Measurements from ENCODE around the gene TGM2.

TGM2 gene

DNA sequence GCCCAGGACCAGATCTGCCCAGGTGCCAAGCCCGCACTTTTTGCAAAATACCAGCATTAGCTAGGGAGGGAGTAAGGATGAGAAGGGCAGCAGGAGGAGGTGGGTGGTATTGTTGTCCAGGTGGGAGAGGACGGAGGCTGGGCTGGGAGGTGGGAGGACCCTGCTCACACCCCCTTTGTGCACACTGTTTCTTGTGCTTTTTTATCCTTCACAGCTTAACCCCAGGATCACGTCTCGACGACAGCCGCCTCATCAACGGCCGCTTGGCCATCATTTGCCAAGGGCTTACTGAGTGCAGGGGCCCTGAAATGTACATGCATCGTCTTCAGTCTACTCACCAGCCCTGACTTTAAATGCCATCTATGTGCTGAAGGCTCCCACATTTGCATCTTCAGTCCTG, 12.1 kb upstream of the TGM2 start:
- DNase-seq (ENCODE audit: low spot score): no peak

DNA sequence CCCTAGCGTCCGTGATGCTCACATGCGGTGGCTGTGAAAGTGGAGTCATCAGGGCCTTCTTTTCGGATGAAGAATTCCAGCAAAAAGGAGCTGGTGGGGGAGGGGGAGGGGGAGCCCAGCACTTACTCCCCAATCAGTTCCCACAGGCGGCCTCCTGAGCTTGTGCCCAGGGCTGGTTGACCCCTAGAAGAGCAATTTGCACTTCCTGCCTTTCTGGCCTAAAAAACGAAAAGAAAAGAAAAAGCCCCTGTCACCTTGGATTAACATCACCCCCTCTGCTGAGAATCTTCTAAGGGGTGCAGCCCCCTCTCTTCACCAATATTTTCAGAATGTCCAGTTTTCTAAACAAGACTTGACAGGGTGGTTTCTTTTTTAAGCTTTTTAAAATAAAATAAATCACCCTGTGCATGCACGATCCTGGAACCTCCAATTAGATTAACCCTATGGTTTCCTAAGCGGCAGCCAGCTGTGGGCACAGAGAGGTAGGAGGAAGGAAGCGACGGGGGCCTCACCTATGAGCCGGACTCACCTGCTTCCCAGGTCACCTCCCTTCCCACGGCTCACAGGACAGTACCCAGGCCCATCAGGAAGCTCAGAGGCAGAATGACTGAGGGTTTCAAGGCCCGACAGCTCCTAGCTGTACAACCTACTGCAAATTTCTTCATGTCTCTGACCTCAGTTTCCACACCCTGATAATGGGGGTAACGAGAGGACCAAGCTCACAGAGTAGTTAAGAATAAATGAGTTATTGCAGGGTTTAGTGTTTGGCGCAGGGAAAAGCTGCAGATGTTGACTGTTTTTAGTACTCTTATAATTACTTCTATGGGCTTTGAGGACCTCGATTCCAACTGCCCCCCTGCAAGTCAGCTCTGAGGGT, 10.5 kb upstream of the TGM2 start:
- peak; percentile 60 for DNase-seq (ENCODE audit: low spot score)

DNA sequence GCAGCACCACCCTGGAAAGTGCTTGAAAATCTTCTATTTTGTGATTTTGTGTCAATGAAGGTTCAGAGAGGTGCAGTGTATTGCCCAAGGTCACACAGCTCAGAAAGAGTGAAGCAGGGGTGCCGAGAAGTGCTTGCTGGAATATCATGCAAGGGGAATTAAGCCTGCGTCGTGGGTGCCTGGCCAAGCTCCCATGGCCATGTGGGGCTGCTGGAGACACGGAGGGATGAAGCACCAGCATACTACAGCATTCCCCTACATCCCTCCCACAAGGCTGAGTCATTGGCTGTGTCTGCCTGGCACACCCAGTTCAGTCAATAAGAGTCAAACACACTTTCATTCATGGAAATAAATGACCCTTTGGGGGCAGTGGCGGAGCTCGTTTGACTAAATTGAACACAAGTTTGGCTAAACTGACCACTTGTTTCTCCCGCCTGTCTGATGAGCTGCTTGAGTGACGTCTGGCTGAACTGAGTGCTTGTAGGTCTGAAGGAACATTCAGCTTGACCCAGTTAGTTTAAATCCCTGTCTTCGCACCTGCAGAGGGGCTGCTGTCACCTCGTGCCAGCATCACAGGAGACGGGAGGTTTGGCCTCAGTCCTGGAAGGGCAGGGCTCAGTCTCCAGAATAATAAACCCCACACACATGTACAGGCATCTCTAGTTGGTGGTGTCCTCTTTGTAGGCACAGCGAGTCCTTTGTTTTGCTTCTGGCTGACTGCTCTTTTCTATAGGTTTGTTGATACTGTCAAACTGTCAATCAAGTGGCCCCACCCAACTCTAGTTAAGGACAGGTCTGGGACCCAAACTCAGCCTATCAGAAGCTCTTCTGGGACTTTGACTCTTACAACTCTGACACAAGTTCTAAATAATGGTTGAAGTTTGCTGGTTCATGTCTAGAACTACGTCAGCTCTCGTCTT, 8.4 kb upstream of the TGM2 start:
- DNase-seq (ENCODE audit: low spot score): no peak

DNA sequence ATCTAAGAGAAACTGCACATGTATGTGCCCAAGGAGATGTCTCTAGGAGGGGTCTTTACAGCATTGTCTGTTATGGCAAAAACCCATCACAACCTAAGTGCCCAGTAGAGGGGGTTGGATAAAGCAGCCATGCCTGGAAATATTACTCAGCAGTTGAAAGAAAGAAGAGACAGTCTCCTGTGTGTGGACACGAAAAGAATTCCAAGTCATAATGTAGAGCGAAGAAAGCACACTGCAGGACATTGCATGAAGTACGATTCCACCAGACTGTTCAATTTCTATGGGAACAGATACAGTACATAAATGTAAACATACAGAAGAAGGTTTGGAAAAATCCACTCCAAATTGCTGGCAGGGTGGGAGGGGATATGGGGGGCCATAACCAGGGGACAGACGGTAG, 7.3 kb upstream of the TGM2 start:
- no peak for DNase-seq (ENCODE audit: low spot score)

DNA sequence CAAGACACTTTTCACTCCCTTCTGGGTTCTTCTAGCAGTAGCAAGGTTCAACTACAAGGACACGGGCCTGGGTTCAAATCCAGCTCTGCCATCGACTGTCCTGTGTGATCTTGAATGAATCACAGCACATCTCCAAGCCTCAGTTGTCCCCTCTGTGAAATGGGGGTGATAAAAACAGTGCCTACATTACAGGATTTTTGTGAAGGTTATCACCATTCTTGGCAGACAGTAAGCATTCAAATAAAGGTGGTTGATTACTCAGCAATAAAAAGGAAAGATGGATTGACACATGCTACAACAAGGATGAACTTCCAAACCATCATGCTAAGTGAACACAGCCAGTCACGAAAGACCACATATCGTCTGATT, 6.6 kb upstream of the TGM2 start:
- DNase-seq (ENCODE audit: low spot score): no peak

DNA sequence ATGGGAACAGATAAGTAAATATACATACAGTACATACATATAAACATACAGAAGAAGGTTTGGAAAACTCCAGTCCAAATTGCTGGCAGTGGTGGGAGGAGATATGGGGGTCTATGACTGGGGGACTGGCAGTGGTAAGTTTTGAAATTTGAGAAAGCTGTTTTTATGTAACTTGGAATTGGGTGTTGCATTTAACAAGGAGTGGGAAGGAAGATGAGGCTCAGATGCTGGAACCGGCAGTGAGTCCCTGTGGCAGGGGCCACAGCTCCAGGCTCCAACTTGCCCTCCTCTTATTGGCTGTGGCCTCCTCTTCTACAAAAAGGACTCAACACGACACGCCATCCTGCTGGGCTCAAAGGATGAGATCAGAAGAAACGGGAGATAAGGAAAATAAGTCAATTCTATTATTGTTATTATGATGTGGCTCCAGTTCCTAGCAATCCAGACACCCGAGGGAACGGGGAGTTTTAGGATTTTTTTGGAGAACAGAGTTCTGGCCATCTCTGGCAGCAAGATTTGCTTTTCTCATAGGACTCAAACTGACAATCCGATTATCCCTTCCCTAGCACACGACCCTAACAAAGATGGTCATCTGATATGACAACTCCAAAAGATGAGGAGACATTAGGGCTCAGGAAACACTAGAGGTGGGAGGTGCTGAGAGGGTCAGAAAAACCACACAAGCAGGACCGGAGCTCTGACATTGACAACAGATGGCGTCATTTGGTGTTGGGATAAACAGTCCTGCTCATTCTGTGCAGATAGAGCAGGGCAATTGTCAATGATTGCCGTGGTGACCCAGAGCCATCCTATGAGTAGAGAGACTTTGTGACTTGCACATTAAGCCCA, 6.0 kb upstream of the TGM2 start:
- DNase-seq (ENCODE audit: low spot score): no peak

DNA sequence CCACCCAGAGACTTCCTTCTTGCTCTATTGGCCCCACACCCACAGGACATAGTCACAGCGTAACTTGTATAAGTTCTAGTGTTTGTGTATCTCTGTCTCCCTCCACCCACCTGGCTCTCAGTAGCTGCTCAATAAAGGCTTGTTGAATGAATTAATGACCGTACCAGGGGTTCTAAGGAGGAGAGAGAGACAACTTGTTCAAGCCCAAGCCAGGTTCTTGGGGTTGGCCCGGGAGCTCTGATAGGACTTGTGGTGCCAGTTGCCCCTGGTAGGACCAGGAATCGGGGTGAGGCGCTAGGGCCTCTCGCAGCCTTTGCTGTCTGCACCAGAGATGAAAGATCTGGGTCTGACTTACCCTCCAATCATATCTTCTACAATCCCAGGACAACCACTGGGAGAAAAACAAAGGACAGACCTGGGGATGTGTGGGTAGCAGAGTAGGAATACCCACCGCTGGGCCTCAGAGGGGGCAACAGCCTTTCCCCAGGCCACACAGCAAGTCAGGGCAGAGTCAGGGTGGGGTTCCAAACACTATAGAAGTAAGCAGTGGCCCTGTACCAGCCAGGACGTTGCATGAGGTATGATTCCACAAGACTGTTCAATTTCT, 5.3 kb upstream of the TGM2 start:
- DNase-seq (ENCODE audit: low spot score): no peak

DNA sequence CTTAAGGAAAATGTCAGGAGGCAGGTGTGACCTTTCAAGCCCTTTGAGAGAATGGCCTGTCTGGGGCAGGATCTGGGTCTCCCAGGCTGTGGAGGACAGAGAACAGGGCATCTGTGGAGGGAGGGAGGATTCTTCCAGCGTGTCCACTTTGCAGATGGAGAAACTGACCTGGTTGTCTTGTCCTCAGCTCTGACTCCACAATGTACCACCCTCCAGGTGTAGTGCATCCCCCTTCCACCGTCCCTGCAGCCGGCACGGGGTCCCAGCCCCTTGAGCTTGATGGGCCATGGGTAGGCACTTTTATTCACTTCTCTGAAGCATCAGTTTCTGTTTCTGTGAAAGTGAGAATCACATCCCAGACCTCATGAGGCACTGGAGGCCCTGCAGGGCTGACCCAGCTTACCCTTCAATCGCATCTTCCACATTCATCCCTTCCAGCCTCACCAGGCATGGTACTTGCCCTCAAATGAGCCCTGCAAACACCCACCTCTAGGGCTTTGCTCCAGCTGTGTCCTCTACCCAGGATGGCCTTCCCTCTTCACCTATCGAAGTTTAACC, 4.6 kb upstream of the TGM2 start:
- DNase-seq (ENCODE audit: low spot score): no peak

DNA sequence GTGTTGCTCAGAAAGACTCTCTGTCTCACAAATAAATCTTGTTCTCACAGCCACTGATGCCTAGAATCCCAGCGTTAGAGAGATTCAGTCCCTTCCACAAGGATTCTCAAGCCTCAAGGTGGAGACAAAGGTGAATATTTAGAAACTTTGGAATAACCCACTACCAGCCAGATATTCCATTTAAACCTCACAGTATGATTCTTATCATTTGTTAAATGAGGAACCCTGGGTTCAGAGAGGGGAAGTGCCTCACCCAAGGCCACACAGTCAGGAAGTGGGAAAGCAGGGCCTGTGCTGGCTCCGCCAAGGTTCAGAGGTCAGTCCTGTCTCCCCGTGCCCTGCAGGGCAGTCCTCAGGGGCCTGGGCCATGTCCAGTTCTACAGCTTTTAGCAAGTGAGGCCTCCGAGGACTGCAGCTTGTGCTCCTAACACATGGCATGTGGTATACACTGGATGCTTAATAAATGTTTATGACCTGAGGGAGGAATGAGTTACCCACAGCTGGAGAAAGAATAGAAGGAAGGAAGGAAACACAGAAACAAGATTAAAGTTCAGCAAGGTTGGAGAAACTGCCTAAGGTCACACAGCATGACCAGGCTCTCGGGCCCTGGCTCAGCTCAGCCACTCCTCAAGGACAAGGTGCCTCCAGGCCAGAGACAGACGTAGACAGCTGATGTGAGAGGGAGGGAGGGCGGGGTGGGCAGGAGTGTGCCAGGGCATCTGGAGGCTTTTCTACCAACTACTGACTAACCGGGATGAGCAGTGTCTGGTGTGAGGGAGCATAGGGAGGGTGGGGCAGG, 3.9 kb upstream of the TGM2 start:
- no peak for DNase-seq (ENCODE audit: low spot score)

DNA sequence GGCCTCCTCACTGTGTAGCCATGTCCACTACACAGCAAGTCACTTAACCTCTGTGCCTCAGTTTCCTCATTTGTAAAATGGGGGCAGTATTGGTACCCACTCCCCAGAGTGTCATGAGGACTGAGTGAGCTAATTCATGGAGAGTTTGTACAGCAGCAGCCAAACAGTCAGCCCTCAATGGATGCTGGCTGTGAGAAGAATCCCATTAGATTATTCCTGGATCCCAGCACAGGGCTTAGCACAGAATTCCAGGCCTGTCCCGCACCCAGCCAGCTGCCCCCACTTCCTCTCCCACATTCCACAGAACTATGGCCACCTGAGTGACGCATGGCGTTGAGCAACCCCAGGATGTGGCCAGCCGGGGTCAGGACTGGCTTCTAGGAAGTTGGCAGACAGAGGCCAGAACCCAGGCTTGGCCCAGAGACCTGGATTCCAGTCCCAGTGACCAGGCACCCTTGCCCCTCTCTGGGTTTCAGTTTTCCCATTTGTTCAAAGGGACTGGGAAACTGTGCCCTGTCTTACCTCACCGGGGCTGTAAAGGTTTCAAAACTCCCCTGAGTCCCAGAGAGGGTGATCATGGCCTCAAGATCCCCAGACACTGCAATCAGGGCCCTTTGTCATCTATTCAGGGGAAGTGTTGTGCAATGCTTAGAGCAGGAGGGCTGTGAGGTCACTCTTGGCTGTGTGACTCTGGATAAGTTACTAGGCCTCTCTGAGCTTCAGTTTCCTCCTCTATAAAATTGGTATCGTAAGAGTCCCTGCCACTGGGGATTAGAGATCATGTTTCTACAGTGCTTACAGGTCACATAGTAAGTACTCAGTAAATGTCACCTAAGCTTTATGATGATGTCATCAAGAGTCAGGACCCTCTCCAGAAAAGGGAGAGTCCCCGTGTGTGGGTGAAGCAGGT, 3.0 kb upstream of the TGM2 start:
- DNase-seq (ENCODE audit: low spot score): no peak

DNA sequence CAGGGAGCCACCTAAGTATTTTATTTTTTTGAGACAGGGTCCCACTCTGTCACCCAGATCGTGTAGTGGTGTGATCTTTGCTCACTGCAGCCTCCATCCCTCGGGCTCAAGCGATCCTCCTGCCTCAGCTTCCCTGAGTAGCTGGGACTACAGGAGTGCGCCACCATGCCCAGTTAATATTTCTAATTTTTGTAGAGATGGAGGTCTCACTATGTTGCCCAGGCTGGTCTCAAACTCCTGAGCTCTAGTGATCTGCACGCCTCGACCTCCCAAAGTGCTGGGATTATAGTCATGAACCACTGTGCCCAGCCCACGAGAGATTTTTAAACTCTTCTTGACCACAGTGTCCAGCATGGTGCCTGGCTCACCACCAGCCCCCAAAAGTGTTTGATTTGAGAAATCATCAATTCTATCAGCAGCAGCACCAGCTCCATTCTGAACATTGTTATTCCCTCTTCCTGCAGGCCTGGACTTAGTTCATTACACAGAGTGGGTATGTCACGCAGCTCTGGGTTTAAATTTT, 2.3 kb upstream of the TGM2 start:
- DNase-seq (ENCODE audit: low spot score): no peak

DNA sequence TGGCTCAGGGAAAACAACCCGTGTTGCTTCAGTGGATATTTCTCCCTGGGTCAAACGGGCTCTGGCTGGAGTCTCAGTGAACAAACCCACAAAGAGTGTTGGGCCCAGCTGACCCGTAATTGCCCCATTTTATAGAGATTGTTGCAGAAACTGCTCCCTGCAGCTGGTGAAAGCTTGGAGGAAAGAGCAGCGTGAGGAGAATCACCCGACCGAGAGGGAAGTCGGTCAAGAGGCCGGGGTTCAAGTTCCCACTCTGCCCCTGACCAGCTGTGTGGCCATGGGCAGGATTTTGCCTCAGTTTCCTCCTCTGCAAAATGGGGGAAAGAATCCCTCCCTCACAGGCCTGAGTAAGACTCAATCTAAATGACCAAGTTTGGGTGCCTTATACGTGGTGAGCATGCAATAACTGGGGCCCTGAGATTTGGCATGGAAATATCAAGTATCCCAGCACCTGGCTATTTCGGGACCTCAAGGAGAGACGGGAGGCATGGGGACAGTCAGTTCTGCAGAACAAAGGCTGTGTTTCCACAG, 1.7 kb upstream of the TGM2 start:
- DNase-seq (ENCODE audit: low spot score): no peak

DNA sequence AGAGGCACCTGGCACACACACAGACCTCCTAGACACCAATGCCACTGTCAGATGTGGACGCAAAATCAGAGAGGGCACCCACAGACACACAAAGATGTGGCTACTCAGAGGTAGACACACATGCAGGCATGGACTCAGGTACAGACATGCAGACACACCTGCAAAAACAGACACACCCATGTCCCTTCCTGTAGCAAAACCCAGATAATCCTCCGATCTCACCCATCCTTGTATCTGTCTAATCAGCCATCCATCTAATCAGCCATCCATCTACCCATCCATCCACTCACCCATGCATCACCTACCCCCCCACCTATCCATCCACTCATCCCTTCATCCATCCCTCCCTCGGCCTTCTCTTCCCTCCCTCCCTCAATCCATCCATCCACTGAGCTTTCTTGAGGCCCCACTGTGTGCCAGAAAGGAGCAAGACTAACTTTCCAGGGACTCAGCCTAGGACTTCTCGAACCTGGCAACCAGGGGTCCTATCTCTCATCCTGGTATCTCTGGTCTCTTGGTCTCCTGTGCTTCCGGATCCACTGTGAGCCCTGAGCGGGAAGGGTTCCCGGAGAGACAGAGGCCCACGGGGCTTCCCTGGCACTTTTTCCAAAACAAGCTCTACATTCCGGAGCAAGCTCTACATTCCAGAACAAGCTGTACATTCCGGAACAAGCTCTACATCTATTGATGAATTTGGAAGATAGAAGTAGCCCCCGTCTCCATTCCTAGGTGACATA, 1.1 kb upstream of the TGM2 start:
- no peak for DNase-seq (ENCODE audit: low spot score)

DNA sequence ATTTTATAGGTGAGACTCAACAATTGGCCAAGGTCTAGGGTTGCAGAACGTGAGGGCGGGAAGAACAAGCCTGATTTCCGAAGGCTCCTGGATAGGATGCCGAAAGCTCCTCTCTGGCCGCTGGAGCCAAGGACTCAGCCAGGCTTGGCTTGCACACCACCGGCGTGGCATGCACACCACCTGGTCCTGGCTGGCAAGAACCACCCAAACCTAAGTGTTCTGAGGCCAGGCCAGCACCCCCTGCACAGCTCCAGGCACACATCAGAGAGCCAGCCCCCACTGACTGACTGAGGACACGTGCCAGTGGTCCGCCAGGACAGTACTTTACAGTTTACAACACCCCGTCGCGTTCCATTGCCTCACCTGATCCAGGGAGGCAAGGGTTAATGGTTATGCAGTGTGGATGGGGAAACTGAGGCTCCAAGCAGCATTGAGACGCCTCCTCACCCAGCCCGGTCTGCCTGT, 414 bp downstream of the TGM2 start:
- DNase-seq (ENCODE audit: low spot score): no peak

DNA sequence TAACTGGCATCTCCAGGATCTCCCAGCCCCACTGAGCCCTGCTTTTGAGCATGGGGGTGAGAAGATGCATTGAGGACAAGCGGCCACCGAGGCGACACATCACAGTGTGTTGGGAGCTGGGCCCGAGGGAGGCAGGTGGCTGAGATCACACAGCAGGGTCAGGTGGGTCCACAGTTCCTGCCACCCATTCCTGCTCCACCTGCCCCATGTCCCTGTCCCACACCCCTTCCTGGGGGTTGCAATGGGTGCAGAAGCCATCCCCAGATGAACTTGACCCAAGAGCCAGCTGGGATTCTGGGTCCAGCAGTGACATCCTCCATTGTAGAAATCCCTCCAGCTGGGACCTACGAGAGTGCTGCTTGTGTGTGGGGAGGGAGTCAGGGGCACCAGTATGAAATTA, 1.0 kb downstream of the TGM2 start:
- DNase-seq (ENCODE audit: low spot score): no peak

DNA sequence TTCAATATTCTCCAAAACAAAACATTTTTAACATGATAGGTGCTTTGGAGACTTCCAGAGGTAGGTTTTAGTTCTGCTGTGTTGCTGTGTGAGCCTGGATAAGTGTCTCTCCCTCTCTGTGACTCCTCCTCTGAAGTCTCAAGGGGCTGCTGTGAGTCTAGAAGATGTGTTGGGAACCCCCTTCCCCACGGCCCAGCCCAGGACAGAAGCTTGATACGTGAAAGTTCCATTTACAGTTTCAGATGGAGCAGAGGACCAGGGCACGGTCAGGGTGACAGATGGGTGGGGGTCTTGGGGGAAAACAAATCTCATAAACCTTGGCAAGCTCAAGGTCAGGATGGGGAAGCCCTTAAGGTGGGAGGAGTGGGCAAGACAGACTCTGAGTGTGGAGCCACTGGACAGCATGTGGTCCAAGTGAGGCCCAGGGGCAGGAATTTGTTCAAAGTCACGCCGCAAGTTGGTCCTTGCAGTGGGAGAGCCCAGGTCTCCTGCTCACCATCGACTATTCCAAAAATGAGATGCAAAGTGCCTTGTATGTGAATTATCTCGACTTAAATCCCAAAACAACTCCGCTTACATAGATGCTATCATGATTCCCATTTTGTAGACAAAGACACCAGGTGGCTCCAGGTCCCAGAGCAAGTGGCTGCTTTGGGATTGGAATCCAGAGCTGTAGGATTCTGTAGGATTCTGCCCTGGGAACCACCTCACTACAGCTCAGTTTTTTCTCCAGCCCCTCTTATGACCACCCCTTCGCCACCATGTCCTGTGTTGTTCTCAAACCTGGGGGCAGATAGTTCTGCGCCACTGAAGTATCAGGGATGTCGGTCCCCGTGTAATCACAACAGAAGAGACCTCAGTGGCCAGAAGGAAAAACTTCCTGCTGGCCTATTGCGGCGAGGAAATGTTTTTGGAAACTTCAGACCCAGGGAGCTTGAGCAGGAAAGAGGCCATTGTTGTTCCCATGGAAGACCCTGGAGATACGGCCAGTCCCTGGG, 1.9 kb downstream of the TGM2 start:
- no peak for DNase-seq (ENCODE audit: low spot score)

DNA sequence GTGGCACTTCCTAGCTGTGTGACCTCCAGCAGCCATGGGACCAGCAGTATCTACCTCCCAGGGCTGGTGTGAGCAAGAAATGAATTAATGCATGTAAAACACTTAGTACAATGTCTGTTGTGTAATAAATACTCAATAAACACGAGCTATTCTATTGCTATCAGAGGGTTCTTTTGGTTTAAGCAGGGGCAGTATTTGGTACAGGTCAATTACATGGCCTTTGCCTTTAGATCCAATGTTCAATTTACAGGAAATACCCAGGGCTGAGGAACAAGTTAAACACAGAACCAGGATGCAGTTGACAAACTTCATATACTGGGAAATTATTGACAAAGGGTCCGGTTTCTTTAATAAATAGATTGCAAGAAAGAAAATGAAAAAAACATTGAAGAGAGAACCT, 2.9 kb downstream of the TGM2 start:
- DNase-seq (ENCODE audit: low spot score): no peak

All from iPS-NIHi11 (cell line).